Stimulated activated CD4-positive, alpha-beta T cell treated with anti-CD3 and anti-CD28 coated beads, Interleukin-1b, Interleukin-23, amount 100 ng/mL, for 24 hours (primary cell): ENCODE results near the gene TFAP2E.
A peak's percentile ranks its signal among the peaks of the same experiment; 100 is the strongest.

Experiments used
- DNase-seq, 4 experiments: peaks; one replicate each; pipeline ENCODE4 v3.0.0-alpha.2; 2020; ENCODE audit warnings: low read depth in 4 of 4, low spot score in 1 of 4

Gene TFAP2E

GRCh38 chr1:35557118-35557610 is 15.9 kb upstream of the TFAP2E start, which contains the start of gene KIAA0319L:
TSS of gene KIAA0319L (minus strand) at chr1:35557403. CDS start at chr1:35554491, 2,912 bp downstream.
- no peak for DNase-seq

GRCh38 chr1:35557611-35558373 is 15.3 kb upstream of the TFAP2E start, which contains the start of gene NCDN:
TSS of gene NCDN (plus strand) at chr1:35557799. CDS start at chr1:35558191, 392 bp downstream.
- DNase-seq = peak; percentile 88 to 98 (median 92)

- no peak for DNase-seq
Observed at GRCh38 chr1:35558374-35559316, 14.5 kb upstream of the TFAP2E start.

GRCh38 chr1:35559317-35559944 is 13.7 kb upstream of the TFAP2E start:
- no peak for DNase-seq

GRCh38 chr1:35560256-35561225 is 12.6 kb upstream of the TFAP2E start:
- no peak for DNase-seq

- no peak for DNase-seq
Observed at GRCh38 chr1:35561297-35561971, 11.7 kb upstream of the TFAP2E start.

- no peak for DNase-seq
Observed at GRCh38 chr1:35561972-35562680, 11.0 kb upstream of the TFAP2E start.

- no peak for DNase-seq
Observed at GRCh38 chr1:35563166-35563565, 9.9 kb upstream of the TFAP2E start.

GRCh38 chr1:35564037-35564883 is 8.9 kb upstream of the TFAP2E start:
- DNase-seq = peak; percentile 58 to 76 (median 70)

- no peak for DNase-seq
Observed at GRCh38 chr1:35564884-35565741, 8.0 kb upstream of the TFAP2E start.

GRCh38 chr1:35565742-35566133 is 7.4 kb upstream of the TFAP2E start:
- DNase-seq = no peak

- DNase-seq = no peak
Observed at GRCh38 chr1:35567947-35568558, 5.1 kb upstream of the TFAP2E start.

GRCh38 chr1:35568975-35569395 is 4.1 kb upstream of the TFAP2E start:
- DNase-seq = peak in 3 of 4 experiments; percentile 38 to 44 (median 44)

- no peak for DNase-seq
Observed at GRCh38 chr1:35569936-35570335, 3.2 kb upstream of the TFAP2E start.

- DNase-seq = no peak
Observed at GRCh38 chr1:35570589-35571137, 2.5 kb upstream of the TFAP2E start.

GRCh38 chr1:35571263-35571662 is 1.9 kb upstream of the TFAP2E start:
- DNase-seq = no peak
